VCaP (cell line): ENCODE data around the gene SLC11A2.
A peak's percentile ranks its signal among the peaks of the same experiment; 100 is the strongest.

Experiments
- H3K27ac ChIP-seq: fragments of 450-650 bp; 2 replicates; pipeline ENCODE4 v1.5.1; 2017
- CTCF ChIP-seq: fragments of 450-650 bp; conservative IDR thresholded peaks from 2 replicates; pipeline ENCODE4 v1.5.1; 2017; ENCODE audit warnings: mild to moderate bottlenecking, moderate library complexity

Gene SLC11A2

GRCh38 chr12:51004504-51004903 lies 21.7 kb downstream of the SLC11A2 start:
- TF ChIP-seq CTCF = no peak
- peak overlapping the region; percentile 58 for H3K27ac ChIP-seq

GRCh38 chr12:51001799-51002198 lies 24.4 kb downstream of the SLC11A2 start:
- H3K27ac ChIP-seq = no peak overlapping the region

GRCh38 chr12:51000245-51000644 lies 25.9 kb downstream of the SLC11A2 start:
- no peak overlapping the region for H3K27ac ChIP-seq
- no peak for TF ChIP-seq CTCF

More at GRCh38 chr12:51001799-51002198, 24.4 kb downstream of the SLC11A2 start:
- no peak for TF ChIP-seq CTCF

- H3K27ac ChIP-seq = no peak overlapping the region
- TF ChIP-seq CTCF = no peak
Measured at GRCh38 chr12:50999093-50999492, 27.1 kb downstream of the SLC11A2 start.

GRCh38 chr12:50992819-50993218 lies 33.4 kb downstream of the SLC11A2 start:
- H3K27ac ChIP-seq = no peak overlapping the region
- no peak for TF ChIP-seq CTCF

GRCh38 chr12:50991291-50991690 lies 34.9 kb downstream of the SLC11A2 start:
- no peak overlapping the region for H3K27ac ChIP-seq
- no peak for TF ChIP-seq CTCF

GRCh38 chr12:50990791-50991190 lies 35.4 kb downstream of the SLC11A2 start:
- H3K27ac ChIP-seq = no peak overlapping the region
- TF ChIP-seq CTCF = no peak
